Endothelial cell of coronary artery (primary cell): ENCODE data around the gene TRIB2. TPM values are rescaled to one million over a fixed set of nuclear protein-coding genes. Genes with fewer than 3 reads are reported as not detected.

Experiments used
- total RNA-seq: library from RNA; depleted of rRNA; stranded (reverse); fragments of >200 nt; gene quantifications from 2 replicates; pipeline ENCODE4 v1.2.3, GENCODE V29; 2014

The TRIB2 gene
- total RNA-seq = 13.9 and 20.6 TPM in 2 replicates

GRCh38 chr2:12716282-12717190 is at the start of gene TRIB2:
TRIB2 (plus strand) TSS chr2:12716936; CDS start chr2:12718308, 1,372 bp downstream.

